K562 (cell line): Measurements from ENCODE around the gene MACF1. TPM values are rescaled to one million over a fixed set of nuclear protein-coding genes. Genes with fewer than 3 reads are reported as not detected.

Experiments used
- ATAC-seq: fragments of 200-7000 bp; cut with Tn5 transposase; 3 replicates; pipeline ENCODE4 v1.9.1; 2020; ENCODE audit warnings: moderate library complexity
- BruUV-seq: library from RNA; stranded (reverse); fragments of 400-500 nt; replicated peaks from 2 replicates; lab custom pipeline; 2021; lab: Mats Ljungman, UMichigan
- CTCF ChIA-PET: fragments of 300-600 bp; formaldehyde crosslinking; extraction: SDS; loops from one replicate; lab custom pipeline; 2021; ENCODE audit warnings: low intra/inter-chr PET ratio; lab: Yijun Ruan, JAX
- POLR2A ChIA-PET: fragments of 300-600, 350-650 bp; sonication (Branson Sonifier 250); formaldehyde crosslinking; extraction: SDS; loops from one replicate; lab custom pipeline; 2021; ENCODE audit warnings: antibody characterized with exemption, inconsistent platforms; lab: Yijun Ruan, JAX
- DNase-seq, 4 experiments: peaks; one replicate each; pipeline versions ENCODE4 v3.0.0 to v3.0.0-alpha.2; 2011 to 2018; ENCODE audit warnings: low spot score in 3 of 4, mixed read lengths in 3 of 4; ENCODE audit errors: extremely low read depth in 1 of 4
- FAIRE-seq: peaks from 2 replicates; lab custom pipeline; 2011; peaks lifted over from hg19 to GRCh38; lab: Jason Lieb, UNC
- H2AFZ ChIP-seq: 2 replicates; pipeline ENCODE4 v1.6.0; 2011; ENCODE audit warnings: low read depth, low read length, control low read depth, inconsistent platforms
- H3K27ac ChIP-seq: fragments of 200-600 bp; 3 replicates; pipeline ENCODE4 v1.8.0; 2011; ENCODE audit warnings: low read depth, mild to moderate bottlenecking, control low read depth, inconsistent platforms, low read length, moderate library complexity, mixed read lengths; ENCODE audit errors: extremely low read depth
- H3K27me3 ChIP-seq, 2 experiments: fragments of 300-600 bp in 1 of 2; 2 replicates in 1 of 2; 3 replicates in 1 of 2; pipeline versions ENCODE4 v1.6.0 to v1.8.0; 2011; ENCODE audit warnings: inconsistent platforms in 2 of 2, low read length in 2 of 2, mild to moderate bottlenecking in 1 of 2, mixed read lengths in 1 of 2, moderate library complexity in 1 of 2; ENCODE audit not compliant: control insufficient read depth in 2 of 2, insufficient read depth in 2 of 2
- H3K36me3 ChIP-seq: fragments of 300-600 bp; 3 replicates; pipeline ENCODE4 v1.8.0; 2011; ENCODE audit warnings: mild to moderate bottlenecking, low read length, inconsistent platforms; ENCODE audit not compliant: control insufficient read depth, insufficient read depth
- H3K4me1 ChIP-seq, 2 experiments: fragments of 200-600 bp in 1 of 2; replicated peaks in 1 of 2; 2 replicates in 1 of 2; 3 replicates in 1 of 2; pipeline versions ENCODE4 v1.5.1 to v1.8.0; 2011; ENCODE audit warnings: inconsistent platforms in 2 of 2, low read length in 2 of 2, mild to moderate bottlenecking in 1 of 2, mixed read lengths in 1 of 2, moderate library complexity in 1 of 2; ENCODE audit not compliant: control insufficient read depth in 2 of 2, insufficient read depth in 2 of 2
- H3K4me2 ChIP-seq: 2 replicates; pipeline ENCODE4 v1.6.1; 2011; ENCODE audit warnings: low read length, control low read depth, inconsistent platforms, mixed read lengths; ENCODE audit not compliant: insufficient read depth
- H3K4me3 ChIP-seq: fragments of 200-600 bp; sonication (generic), shearing (Covaris generic); 2 replicates; pipeline ENCODE4 v1.5.1; 2016; ENCODE audit warnings: control low read depth, inconsistent platforms
- H3K79me2 ChIP-seq: fragments of 200-600 bp; 3 replicates; pipeline ENCODE4 v1.8.0; 2011; ENCODE audit warnings: low read length, inconsistent platforms; ENCODE audit not compliant: control insufficient read depth, insufficient read depth
- H3K9ac ChIP-seq, 2 experiments: 2 replicates each; pipeline versions ENCODE4 v1.6.0 to v1.6.1; 2011; ENCODE audit warnings: low read depth in 2 of 2, low read length in 2 of 2, control low read depth in 1 of 2, inconsistent platforms in 1 of 2, mild to moderate bottlenecking in 1 of 2, mixed read lengths in 1 of 2; ENCODE audit not compliant: insufficient read depth in 1 of 2
- H3K9me1 ChIP-seq: one replicate; pipeline ENCODE4 v1.6.0; 2011; ENCODE audit warnings: inconsistent platforms, mild to moderate bottlenecking, low read length, moderate library complexity; ENCODE audit not compliant: control insufficient read depth, insufficient read depth
- H3K9me3 ChIP-seq: replicated peaks from 2 replicates; pipeline ENCODE4 v1.5.1; 2011; ENCODE audit warnings: low read depth, low read length, inconsistent platforms; ENCODE audit not compliant: control insufficient read depth, insufficient read depth
- H4K20me1 ChIP-seq: replicated peaks from 2 replicates; pipeline ENCODE4 v1.6.1; 2011; ENCODE audit warnings: low read length, inconsistent platforms, mixed read lengths; ENCODE audit not compliant: control insufficient read depth, insufficient read depth
- EP400 ChIP-seq: fragments of 450-650 bp; IDR thresholded peaks from 2 replicates; pipeline ENCODE4 v1.6.1; 2017; ENCODE audit warnings: antibody characterized with exemption, mild to moderate bottlenecking, moderate library complexity
- HEY1 ChIP-seq: fragments of 250-450 bp; sonication (Bioruptor Pico); IDR thresholded peaks from 2 replicates; pipeline ENCODE4 v1.5.0; 2020; ENCODE audit warnings: mild to moderate bottlenecking, moderate library complexity, borderline replicate concordance
- JUN ChIP-seq, 2 experiments: sonication (generic) in 1 of 2; formaldehyde crosslinking in 1 of 2; IDR thresholded peaks; 2 replicates each; pipeline versions ENCODE4 v1.6.1 to v1.8.0; 2012 to 2022; ENCODE audit warnings: borderline replicate concordance in 2 of 2, mild to moderate bottlenecking in 2 of 2, improper control_type of control experiment in 1 of 2, low read depth in 1 of 2, low read length in 1 of 2, missing genetic modification reagents in 1 of 2
- JUNB ChIP-seq: fragments of 450-650 bp; formaldehyde crosslinking; conservative IDR thresholded peaks from 2 replicates; pipeline ENCODE4 v1.4.0; 2020; ENCODE audit warnings: mild to moderate bottlenecking
- MCM3 ChIP-seq: fragments of 450-650 bp; IDR thresholded peaks from 2 replicates; pipeline ENCODE4 v1.6.1; 2016
- MTA3 ChIP-seq: fragments of 450-650 bp; formaldehyde crosslinking; IDR thresholded peaks from 2 replicates; pipeline ENCODE4 v1.6.1; 2017; ENCODE audit warnings: mild to moderate bottlenecking, borderline replicate concordance
- NCOA2 ChIP-seq, 2 experiments: fragments of 450-650 bp; IDR thresholded peaks; 2 replicates each; pipeline ENCODE4 v1.6.1; 2018; ENCODE audit warnings: mild to moderate bottlenecking in 2 of 2, moderate library complexity in 1 of 2; ENCODE audit not compliant: partially characterized antibody in 2 of 2
- OTX1 ChIP-seq: fragments of 450-650 bp; formaldehyde crosslinking; IDR thresholded peaks from 2 replicates; pipeline ENCODE4 v1.4.0; 2022; ENCODE audit warnings: mild to moderate bottlenecking
- RBM22 ChIP-seq: fragments of 200-400 bp; formaldehyde crosslinking; IDR thresholded peaks from 2 replicates; pipeline ENCODE4 v1.6.1; 2018; ENCODE audit warnings: low read length, low read depth; ENCODE audit not compliant: poor library complexity, severe bottlenecking
- UBTF ChIP-seq, 2 experiments: IDR thresholded peaks; 2 replicates each; pipeline ENCODE4 v1.6.1; 2012; ENCODE audit warnings: improper control_type of control experiment in 2 of 2, low read depth in 2 of 2, low read length in 2 of 2, borderline replicate concordance in 1 of 2
- XRCC4 ChIP-seq: IDR thresholded peaks from one replicate; pipeline ENCODE4 v1.6.1; 2011; ENCODE audit not compliant: insufficient read depth, insufficient read length; ENCODE audit errors: extremely low read depth
- ZNF217 ChIP-seq: sonication (generic); formaldehyde crosslinking; IDR thresholded peaks from 2 replicates; pipeline ENCODE4 v1.8.0; 2022; ENCODE audit warnings: mild to moderate bottlenecking, missing genetic modification reagents
- ZNF609 ChIP-seq: sonication (generic); formaldehyde crosslinking; IDR thresholded peaks from 2 replicates; pipeline ENCODE4 v1.8.1; 2023; ENCODE audit warnings: missing genetic modification reagents, mild to moderate bottlenecking, borderline replicate concordance
- WGBS: fragments of 100-300 bp; shearing (Covaris generic); methylation state at CpG from one replicate; pipeline ENCODE4 v1.1.6; 2016; ENCODE audit warnings: low coverage, mixed read lengths; ENCODE audit not compliant: insufficient coverage; ENCODE audit errors: missing lambda C conversion rate; 5-methylcytosine and 5-hydroxymethylcytosine counted together
- in situ Hi-C: fragments of 300-500 bp; cut with MboI; formaldehyde crosslinking; loops from 4 replicates; pipeline ENCODE4 v1.15.0; 2018; ENCODE audit warnings: inconsistent platforms, mixed read lengths
- intact Hi-C: fragments of 100-400 bp; cut with micrococcal nuclease; formaldehyde crosslinking; loops from 2 replicates; pipeline ENCODE4 v1.14.2; 2022
- polyA plus RNA-seq, 8 experiments: library from polyadenylated mRNA; depleted of rRNA in 4 of 8; stranded (reverse) in 5 of 8; unstranded in 3 of 8; fragments of >200 nt; fragmentation: Nextera tagmentation in 2 of 8; fragmentation: Illumina TruSeq in 1 of 8; extraction: Ambion mirVana in 2 of 8; extraction: Trizol in 1 of 8; gene quantifications; 2 replicates each; pipeline versions ENCODE4 v1.2.1 to v1.2.3, GENCODE V29; 2011 to 2014; ENCODE audit warnings: inconsistent platforms in 1 of 8, missing spikeins in 1 of 8
- total RNA-seq, 7 experiments: library from RNA; depleted of rRNA in 6 of 7; stranded (reverse); fragments of >200 nt in 6 of 7; fragmentation: Illumina TruSeq in 2 of 7; extraction: Trizol in 2 of 7; gene quantifications; 2 replicates each; pipeline versions ENCODE4 v1.2.1 to v1.2.3, GENCODE V29; 2011 to 2021; ENCODE audit warnings: low replicate concordance in 1 of 7

MACF1 gene
- total and polyA plus RNA-seq, 9 of the 15 experiments (the other 6 are each of a cell fraction or from before 2014, with no cell fraction given), result 13.2 to 232 (median 112) TPM

GRCh38 chr1:39529901-39530535 is 325.5 kb downstream of the MACF1 start (continued):
- TF ChIP-seq UBTF (IDR thresholded peaks at IDR 0.05; ENCODE audit: borderline replicate concordance in 1 of 2, low read depth in 2 of 2, low read length in 2 of 2), result no peak
- no peak for TF ChIP-seq NCOA2 (IDR thresholded peaks at IDR 0.05; ENCODE audit: partially characterized antibody in 2 of 2)
- TF ChIP-seq OTX1 (CRISPR knock-in tag), result no peak
- no peak for TF ChIP-seq MTA3
- TF ChIP-seq XRCC4, result no peak
- no peak for TF ChIP-seq EP400
- no peak for TF ChIP-seq HEY1
- no peak for TF ChIP-seq RBM22

- intact Hi-C loops (no loop called here), in situ Hi-C loops (loop anchor here (10.0 kb wide), 1 partner anchor 267 kb away; no protein-coding TSS in a partner anchor)
- Histone ChIP-seq H3K79me2 (no peaks in the 10 kb centered on the region), H3K9ac (no peak overlapping the region), H3K9me1 (peaks cover 4% of the 10 kb centered on the region), H3K4me2 (no peak overlapping the region), H3K27me3 (no peaks in the 10 kb centered on the region), H3K27ac (no peak overlapping the region), H2AFZ (no peak overlapping the region), H4K20me1 (no peaks in the 10 kb centered on the region), H3K4me3 (no peak overlapping the region), H3K4me1 (no peaks in the 10 kb centered on the region), H3K9me3 (no peaks in the 10 kb centered on the region), H3K36me3 (no peaks in the 10 kb centered on the region; the same call in 2 of the 3 replicates)
- ATAC-seq (no peak), FAIRE-seq (no peak), DNase-seq (no peak)
- WGBS, result 54% methylated on average over 4 of the region's 4 CpGs
- CTCF ChIA-PET, result interaction anchor here (0.6 kb wide), 1 partner anchor 40 kb away, joined by 3 read pairs; no protein-coding TSS in a partner anchor
- POLR2A ChIA-PET, result no interaction called here
- no TSS peak for BruUV-seq
- TF ChIP-seq JUNB (CRISPR knock-in tag) (no peak), ZNF217 (CRISPR knock-in tag) (no peak), JUN (IDR thresholded peaks at IDR 0.05; ENCODE audit: borderline replicate concordance, low read depth, low read length) (no peak), JUN (CRISPR knock-in tag; IDR thresholded peaks at IDR 0.05; ENCODE audit: borderline replicate concordance) (no peak), ZNF609 (no peak), MCM3 (no peak)
Measured at GRCh38 chr1:39531526-39531925, 327.0 kb downstream of the MACF1 start.
